ENCODE results near the gene PRDM7. TPM values are rescaled to one million over a fixed set of nuclear protein-coding genes. Genes with fewer than 3 reads are reported as not detected.
"Not testable (repeated sequence)": the region's sequence is repeated elsewhere in the genome, so short reads cannot be mapped to it uniquely, and the experiment has no call there.

PRDM7 gene
- total RNA-seq, 1 donor from 2014 or later: not detected

- Mint-ChIP-seq H3K27ac (no peak overlapping the region), H3K4me3 (no peak overlapping the region), H3K9me3 (no peaks in the 10 kb centered on the region), H3K27me3 (peaks cover 26% of the 10 kb centered on the region), H3K36me3 (ENCODE audit: low read depth) (no peaks in the 10 kb centered on the region), H3K4me1 (no peaks in the 10 kb centered on the region)
- CTCF ChIA-PET: no interaction called here
- DNase-seq: no peak
- intact Hi-C loops (cut with micrococcal nuclease): no loop called here
- POLR2A ChIA-PET: no interaction called here
- TF ChIP-seq CTCF (IDR thresholded peaks at IDR 0.05): no peak
- no peak for ATAC-seq (ENCODE audit: low read depth)
Observed at GRCh38 chr16:90061437-90061836, 15.7 kb downstream of the PRDM7 start.

GRCh38 chr16:90057738-90058173 lies 19.4 kb downstream of the PRDM7 start:
- H3K27ac Mint-ChIP-seq: no peak overlapping the region
- H3K4me3 Mint-ChIP-seq: no peak overlapping the region
- ATAC-seq (ENCODE audit: low read depth) (no peak), DNase-seq (no peak)
- intact Hi-C loops (cut with micrococcal nuclease): no loop called here
- H3K9me3 Mint-ChIP-seq: peaks cover 20% of the 10 kb centered on the region
- peaks cover 5% of the 10 kb centered on the region for H3K36me3 Mint-ChIP-seq (ENCODE audit: low read depth)
- TF ChIP-seq CTCF (IDR thresholded peaks at IDR 0.05): no peak
- CTCF ChIA-PET: no interaction called here
- peaks cover 20% of the 10 kb centered on the region for H3K27me3 Mint-ChIP-seq
- H3K4me1 Mint-ChIP-seq: no peaks in the 10 kb centered on the region
- POLR2A ChIA-PET: no interaction called here

- H3K4me1 Mint-ChIP-seq; H3K36me3 Mint-ChIP-seq (ENCODE audit: low read depth); intact Hi-C loops (cut with micrococcal nuclease); H3K4me3 Mint-ChIP-seq; H3K27ac Mint-ChIP-seq; DNase-seq; CTCF ChIA-PET; ATAC-seq (ENCODE audit: low read depth); POLR2A ChIA-PET: not testable (repeated sequence)
- H3K9me3 Mint-ChIP-seq: peaks cover 20% of the 10 kb centered on the region
- H3K27me3 Mint-ChIP-seq: peaks cover 11% of the 10 kb centered on the region
Observed at GRCh38 chr16:90056521-90056920, 20.6 kb downstream of the PRDM7 start.

- intact Hi-C loops (cut with micrococcal nuclease): no loop called here
- H3K4me1 Mint-ChIP-seq: no peaks in the 10 kb centered on the region
- peaks cover 11% of the 10 kb centered on the region for H3K27me3 Mint-ChIP-seq
- ChIA-PET CTCF (no interaction called here), POLR2A (no interaction called here)
- H3K27ac Mint-ChIP-seq: no peak overlapping the region
- no peak for ATAC-seq (ENCODE audit: low read depth)
- H3K4me3 Mint-ChIP-seq: no peak overlapping the region
- H3K9me3 Mint-ChIP-seq: peaks cover 20% of the 10 kb centered on the region
- TF ChIP-seq CTCF (IDR thresholded peaks at IDR 0.05): no peak
- DNase-seq: no peak
- peaks cover 5% of the 10 kb centered on the region for H3K36me3 Mint-ChIP-seq (ENCODE audit: low read depth)
Observed at GRCh38 chr16:90055371-90055770, 21.8 kb downstream of the PRDM7 start.

GRCh38 chr16:90054554-90054953 lies 22.6 kb downstream of the PRDM7 start:
- Mint-ChIP-seq H3K9me3 (peaks cover 20% of the 10 kb centered on the region), H3K27me3 (peaks cover 9% of the 10 kb centered on the region), H3K4me1 (no peaks in the 10 kb centered on the region), H3K36me3 (ENCODE audit: low read depth) (peaks cover 5% of the 10 kb centered on the region), H3K4me3 (no peak overlapping the region), H3K27ac (no peak overlapping the region)
- no peak for TF ChIP-seq CTCF (IDR thresholded peaks at IDR 0.05)
- POLR2A ChIA-PET: no interaction called here
- CTCF ChIA-PET: no interaction called here
- intact Hi-C loops (cut with micrococcal nuclease): no loop called here
- no peak for ATAC-seq (ENCODE audit: low read depth)
- DNase-seq: no peak

GRCh38 chr16:90053902-90054500 lies 23.1 kb downstream of the PRDM7 start:
- Mint-ChIP-seq H3K27me3 (peaks cover 7% of the 10 kb centered on the region), H3K27ac (no peak overlapping the region), H3K9me3 (peaks cover 20% of the 10 kb centered on the region), H3K4me3 (no peak overlapping the region), H3K4me1 (no peaks in the 10 kb centered on the region), H3K36me3 (ENCODE audit: low read depth) (peaks cover 5% of the 10 kb centered on the region)
- TF ChIP-seq CTCF (IDR thresholded peaks at IDR 0.05): no peak
- no peak for DNase-seq
- ATAC-seq (ENCODE audit: low read depth): no peak
- ChIA-PET POLR2A (no interaction called here), CTCF (no interaction called here)
- intact Hi-C loops (cut with micrococcal nuclease): no loop called here

All from activated B cell treated with CpG ODN at 0.5 μM for 24 hours (primary cell).